ENCODE data around the gene SLC35F6. TPM values are rescaled to one million over a fixed set of nuclear protein-coding genes. Genes with fewer than 3 reads are reported as not detected.

SLC35F6 gene
- total and polyA plus RNA-seq, 9 of the 15 experiments (the other 6 are each of a cell fraction or from before 2014, with no cell fraction given) = 11.9 to 47.3 (median 22.5) TPM

GRCh38 chr2:26744953-26745352, 19.1 kb upstream of the SLC35F6 start:
- intact Hi-C loops (cut with micrococcal nuclease) (loop anchor here (1.0 to 10.0 kb wide), 3 partner anchors 63 to 240 kb away; no protein-coding TSS in a partner anchor), in situ Hi-C loops (cut with MboI) (loop anchor here (5.0 kb wide), 1 partner anchor 143 kb away; no protein-coding TSS in a partner anchor)
- Histone ChIP-seq H3K9ac (ENCODE audit: insufficient read depth in 1 of 2, low read depth in 2 of 2, low read length in 2 of 2) (no peak overlapping the region), H4K20me1 (replicated peaks; ENCODE audit: control insufficient read depth, insufficient read depth, low read length) (no peaks in the 10 kb centered on the region), H3K36me3 (ENCODE audit: control insufficient read depth, insufficient read depth, low read length) (no peaks in the 10 kb centered on the region), H2AFZ (ENCODE audit: low read depth, low read length) (no peak overlapping the region), H3K27me3 (ENCODE audit: control insufficient read depth in 2 of 2, insufficient read depth in 2 of 2, low read length in 2 of 2) (0 out of 5 replicates have a peak, but pooled peaks cover 0 to 5% of the 10 kb centered on the region in 2 experiments), H3K27ac (ENCODE audit: extremely low read depth, low read depth, low read length) (no peak overlapping the region), H3K9me1 (ENCODE audit: control insufficient read depth, insufficient read depth, low read length) (no peaks in the 10 kb centered on the region), H3K4me2 (ENCODE audit: insufficient read depth, low read length) (no peak overlapping the region), H3K79me2 (ENCODE audit: control insufficient read depth, insufficient read depth, low read length) (no peaks in the 10 kb centered on the region), H3K4me1 (replicated peaks in 1 of 2; ENCODE audit: control insufficient read depth in 2 of 2, insufficient read depth in 2 of 2, low read length in 2 of 2) (peaks cover 8 to 10% of the 10 kb centered on the region in 2 experiments; a peak in 3 of 5 replicates), H3K9me3 (replicated peaks; ENCODE audit: control insufficient read depth, insufficient read depth, low read depth, low read length) (no peaks in the 10 kb centered on the region), H3K4me3 (no peak overlapping the region)
- FAIRE-seq = no peak
- CTCF ChIA-PET (ENCODE audit: low intra/inter-chr PET ratio) = interaction anchor here (0.9 to 4.3 kb wide), 5 partner anchors 9 to 273 kb away, joined by 3 to 46 read pairs (median 6); no protein-coding TSS in a partner anchor
- TF ChIP-seq TCF3 (CRISPR knock-in tag; IDR thresholded peaks at IDR 0.05) (no peak), BCOR (IDR thresholded peaks at IDR 0.05) (0 out of 2 replicates have a peak, but pooled peaks have one; percentile 17), ESRRA (IDR thresholded peaks at IDR 0.05; ENCODE audit: borderline replicate concordance, low read depth) (peak; percentile 66; the same call in 1 of the 2 replicates), ZNF121 (CRISPR knock-in tag; conservative IDR thresholded peaks at IDR 0.05) (no peak)
- ATAC-seq = no peak
- WGBS (ENCODE audit: insufficient coverage, low coverage, missing lambda C conversion rate) = 53% methylated on average over 3 of the region's 3 CpGs
- POLR2A ChIA-PET = interaction anchor here (0.6 to 1.1 kb wide), 2 partner anchors 111 to 171 kb away, joined by 4 to 5 read pairs; no protein-coding TSS in a partner anchor
- no peak for DNase-seq (ENCODE audit: extremely low read depth in 1 of 4, low spot score in 3 of 4)
- BruUV-seq (replicated peaks) = no TSS peak

Data from K562 (cell line).